HG02885 (cell line): ENCODE measurements around the gene FSTL5.
"Not testable (repeated sequence)": the region's sequence is repeated elsewhere in the genome, so short reads cannot be mapped to it uniquely, and the experiment has no call there.

Experiments
- ATAC-seq: cut with Tn5 transposase; IDR thresholded peaks from one replicate; pipeline ENCODE4 v1.9.1; 2021; ENCODE audit warnings: mild to moderate bottlenecking; ENCODE audit not compliant: unreplicated experiment, poor library complexity

FSTL5 gene

GRCh38 chr4:162163892-162164759, at the start of gene FSTL5:
TSS of gene FSTL5 (minus strand) at chr4:162164000. CDS start at chr4:162111396, 52,604 bp downstream.
- peak; percentile 90 for ATAC-seq

DNA sequence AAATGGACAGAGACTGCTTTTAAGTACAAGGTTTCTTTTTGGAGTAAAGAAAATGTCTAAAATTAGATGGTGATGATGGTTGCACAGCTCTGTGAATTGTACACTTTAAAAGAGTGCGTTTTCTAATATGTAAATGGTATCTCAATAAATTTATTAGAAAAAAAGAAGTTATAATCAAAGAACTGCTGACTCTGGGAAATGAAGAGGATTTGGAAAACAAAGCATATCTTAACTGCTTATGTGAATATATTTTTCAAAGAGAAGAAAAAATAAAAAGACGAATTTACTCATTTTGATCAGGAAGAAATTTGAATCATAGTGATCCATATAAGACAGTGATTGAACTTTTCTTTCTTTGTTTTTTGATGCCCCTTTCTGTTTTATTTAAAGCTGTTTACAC, 45.9 kb upstream of the FSTL5 start:
- ATAC-seq = no peak

- not testable (repeated sequence) for ATAC-seq
Measured at GRCh38 chr4:162203478-162203877, 39.7 kb upstream of the FSTL5 start.

DNA sequence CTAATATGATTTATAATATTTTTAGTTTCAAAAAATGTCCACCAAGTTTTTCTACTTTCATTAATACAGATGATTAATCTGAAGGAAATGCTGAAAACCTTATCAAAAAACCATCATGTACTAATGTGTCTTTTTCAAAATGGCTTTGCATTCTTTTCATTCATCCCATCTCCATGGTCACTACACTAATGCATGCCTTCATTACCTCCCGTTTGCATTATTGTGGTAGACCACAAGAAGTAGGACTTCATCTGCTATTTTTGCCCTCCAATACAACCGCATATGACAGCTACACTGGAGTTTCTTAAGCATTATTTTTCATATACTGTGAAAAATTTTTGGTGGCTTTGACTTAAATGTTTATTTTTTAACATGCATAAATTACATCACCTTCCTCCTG, 37.9 kb upstream of the FSTL5 start:
- ATAC-seq = no peak

DNA sequence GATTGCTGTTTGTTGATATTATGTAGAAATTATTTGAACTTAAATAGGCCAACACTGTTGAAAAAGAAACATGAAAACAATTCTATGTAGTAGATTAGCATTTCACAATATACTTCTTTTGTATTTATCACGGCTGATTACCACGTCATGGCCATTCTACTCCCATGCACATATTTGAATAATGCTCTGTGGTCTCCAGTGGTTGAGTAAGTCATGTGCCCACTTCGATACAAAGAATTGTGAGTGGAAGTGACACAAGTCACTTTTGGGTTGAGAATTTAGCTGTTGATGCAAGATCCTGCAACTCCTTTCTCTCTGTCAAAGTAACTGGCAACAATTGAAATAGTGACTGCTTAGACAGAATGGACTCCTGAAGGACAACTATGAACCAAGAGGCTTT, 6.7 kb upstream of the FSTL5 start:
- ATAC-seq = no peak

- no peak for ATAC-seq
Measured at GRCh38 chr4:162164906-162165510, 1.2 kb upstream of the FSTL5 start.

DNA sequence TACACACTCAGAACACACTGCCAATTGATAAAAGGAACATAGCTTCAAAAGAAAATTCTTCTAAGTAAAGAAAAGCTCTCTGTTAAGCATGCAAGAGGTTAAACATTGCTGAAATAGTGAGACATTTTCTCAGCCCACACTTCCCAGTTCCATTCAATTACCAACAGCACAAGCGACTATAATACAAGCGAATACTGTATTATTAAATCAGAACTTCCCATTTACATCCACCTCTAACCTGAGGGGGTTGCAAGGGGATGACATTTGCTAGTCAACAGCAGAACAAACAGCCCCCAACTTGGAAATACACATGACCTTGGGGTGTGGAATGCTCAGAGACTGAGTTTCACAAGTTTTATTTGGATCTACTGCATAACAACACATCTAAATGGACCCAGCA, 1.1 kb downstream of the FSTL5 start:
- ATAC-seq = no peak

DNA sequence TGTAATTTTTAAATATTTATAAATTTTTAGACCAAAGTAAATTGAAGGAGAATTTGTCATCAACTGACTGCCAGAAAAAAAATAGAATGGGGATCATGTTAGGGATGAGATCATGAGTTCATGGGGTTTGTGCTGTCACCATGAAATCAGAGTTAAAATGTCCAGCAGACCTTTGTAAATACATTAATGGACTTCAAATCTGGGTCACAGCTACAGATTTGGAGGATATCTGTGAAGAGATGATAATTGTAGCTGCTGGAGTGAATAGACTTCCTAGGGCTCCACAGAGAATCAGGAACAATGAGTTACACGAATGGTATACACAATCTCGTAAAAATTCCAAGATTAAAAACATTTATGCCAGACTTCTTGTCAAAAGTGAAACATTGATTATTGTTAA, 6.6 kb downstream of the FSTL5 start:
- no peak for ATAC-seq

DNA sequence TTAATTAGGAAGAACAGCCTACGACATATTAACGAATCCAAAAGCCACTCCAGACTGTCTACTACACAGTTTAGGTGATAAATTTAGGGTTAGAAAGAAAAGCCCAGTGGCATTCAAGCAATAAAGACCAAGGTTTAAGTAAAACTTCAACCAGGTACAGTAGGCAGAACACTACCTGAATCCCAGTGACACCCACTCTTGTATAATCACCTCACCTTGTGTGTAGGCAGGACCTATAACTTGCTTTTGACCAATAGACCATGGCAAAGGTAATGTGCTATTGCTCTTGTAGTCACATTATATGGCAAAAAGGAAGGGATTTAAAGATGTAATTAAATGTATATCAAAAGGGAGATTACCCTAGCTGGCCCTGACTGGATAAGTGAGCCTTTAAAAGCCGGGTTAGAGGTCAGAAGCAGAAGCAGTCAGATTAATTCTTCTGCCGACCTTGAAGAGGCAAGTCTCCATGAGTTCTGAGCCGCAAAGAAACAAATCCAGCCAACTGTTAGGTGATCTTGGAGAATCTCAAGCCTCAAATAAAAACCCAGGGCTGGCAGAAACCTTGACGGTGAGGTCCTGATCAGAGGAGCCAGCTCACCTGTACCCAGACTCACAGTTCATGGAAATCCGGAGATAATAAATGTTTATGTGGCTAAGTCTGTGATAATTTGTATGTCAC, 8.8 kb downstream of the FSTL5 start:
- ATAC-seq = no peak

GRCh38 chr4:162151850-162152249, 11.9 kb downstream of the FSTL5 start:
- ATAC-seq = no peak

GRCh38 chr4:162151386-162151785, 12.4 kb downstream of the FSTL5 start:
- ATAC-seq = no peak

GRCh38 chr4:162149644-162150043, 14.2 kb downstream of the FSTL5 start:
- ATAC-seq = no peak

- no peak for ATAC-seq
Measured at GRCh38 chr4:162140051-162140683, 23.6 kb downstream of the FSTL5 start.

- no peak for ATAC-seq
Measured at GRCh38 chr4:162139412-162139811, 24.4 kb downstream of the FSTL5 start.

GRCh38 chr4:162131256-162131655, 32.5 kb downstream of the FSTL5 start:
- no peak for ATAC-seq

DNA sequence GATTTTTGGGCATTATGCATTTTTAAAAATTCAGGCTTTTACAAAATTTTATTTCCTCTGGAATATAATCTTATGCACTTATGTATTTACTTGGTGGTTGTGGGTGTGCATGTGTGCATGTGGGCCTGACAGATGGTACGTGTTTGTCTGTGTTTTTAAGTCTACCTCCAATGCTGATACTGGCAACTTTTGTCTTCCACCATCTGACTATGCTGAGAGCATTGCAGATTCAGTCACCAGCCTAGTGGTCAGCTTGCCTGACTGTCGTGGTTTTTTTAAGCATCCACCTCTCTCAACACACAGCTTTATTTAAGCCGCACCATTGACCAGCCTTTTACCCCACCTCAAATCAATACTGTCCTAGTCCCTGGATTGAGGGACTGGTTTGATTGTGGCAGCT, 37.1 kb downstream of the FSTL5 start:
- ATAC-seq = no peak

- no peak for ATAC-seq
Measured at GRCh38 chr4:162117051-162117450, 46.7 kb downstream of the FSTL5 start.

DNA sequence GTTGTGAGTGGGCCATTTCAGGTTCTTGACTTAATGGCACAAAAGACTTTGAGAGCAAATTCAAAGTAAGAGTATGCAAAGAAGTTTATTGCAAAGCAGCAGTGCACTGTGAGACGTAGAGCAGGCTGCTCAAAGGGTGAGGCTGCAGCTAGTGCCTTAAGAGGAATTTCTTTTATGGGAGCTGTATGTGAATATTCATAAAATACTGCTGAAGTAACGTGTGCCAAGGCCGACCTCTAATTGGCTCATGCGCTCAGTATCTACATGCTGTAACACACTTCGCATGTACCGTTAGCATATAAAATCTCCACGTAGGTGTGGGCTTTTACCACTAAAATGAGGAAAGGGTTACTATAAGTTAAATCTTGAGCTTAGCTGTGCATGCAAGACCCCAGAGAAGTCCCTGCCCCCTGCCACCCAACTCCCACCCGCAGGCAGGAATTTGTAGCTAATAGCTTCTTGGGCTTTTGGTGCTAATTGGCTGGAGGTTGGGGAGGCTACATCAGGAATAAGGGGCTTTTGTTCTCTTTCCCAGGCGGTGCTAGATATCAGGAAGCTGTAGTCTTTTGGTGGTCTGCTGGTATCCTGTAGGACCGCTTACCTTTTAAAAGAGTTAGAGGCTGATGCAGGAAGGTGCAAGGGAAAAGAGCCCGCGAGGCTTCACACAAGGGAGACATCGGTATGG, 47.6 kb downstream of the FSTL5 start:
- no peak for ATAC-seq

GRCh38 chr4:162115333-162115732, 48.5 kb downstream of the FSTL5 start:
- no peak for ATAC-seq

- ATAC-seq = no peak
Measured at GRCh38 chr4:162111078-162111477, 52.7 kb downstream of the FSTL5 start.
